ENCODE data around the gene FGF5.
"Not testable (repeated sequence)": the region's sequence is repeated elsewhere in the genome, so short reads cannot be mapped to it uniquely, and the experiment has no call there.

Gene FGF5

GRCh38 chr4:80254114-80254513, 12.3 kb upstream of the FGF5 start:
- DNase-seq, result no peak

- no peak for DNase-seq
These were observed 11.0 kb upstream of the FGF5 start for GRCh38 chr4:80255329-80256095.

- no peak for DNase-seq
These were observed 8.6 kb upstream of the FGF5 start for GRCh38 chr4:80257851-80258250.

GRCh38 chr4:80259012-80259411, 7.5 kb upstream of the FGF5 start:
- no peak for DNase-seq

- DNase-seq, result no peak
These were observed 6.6 kb upstream of the FGF5 start for GRCh38 chr4:80259817-80260216.

- no peak for DNase-seq
These were observed 4.4 kb upstream of the FGF5 start for GRCh38 chr4:80261989-80262600.

- no peak for DNase-seq
These were observed 2.7 kb upstream of the FGF5 start for GRCh38 chr4:80263541-80264351.

- DNase-seq, result no peak
These were observed 2.2 kb upstream of the FGF5 start for GRCh38 chr4:80264352-80264647.

GRCh38 chr4:80264825-80265224, 1.6 kb upstream of the FGF5 start:
- no peak for DNase-seq

- DNase-seq, result no peak
These were observed 752 bp upstream of the FGF5 start for GRCh38 chr4:80265571-80266252.

- DNase-seq, result peak in 1 of 2 experiments; percentile 18
These were observed 477 bp downstream of the FGF5 start for GRCh38 chr4:80266902-80267380.

- DNase-seq, result no peak
These were observed 1.8 kb downstream of the FGF5 start for GRCh38 chr4:80268081-80268823.

- DNase-seq, result no peak
These were observed 2.5 kb downstream of the FGF5 start for GRCh38 chr4:80268936-80269335.

- no peak for DNase-seq
These were observed 3.9 kb downstream of the FGF5 start for GRCh38 chr4:80270321-80270720.

GRCh38 chr4:80270868-80271267, 4.4 kb downstream of the FGF5 start:
- no peak for DNase-seq

GRCh38 chr4:80271801-80272200, 5.3 kb downstream of the FGF5 start:
- DNase-seq, result no peak

- no peak for DNase-seq
These were observed 10.5 kb downstream of the FGF5 start for GRCh38 chr4:80276931-80277330.

- DNase-seq, result no peak
These were observed 13.3 kb downstream of the FGF5 start for GRCh38 chr4:80279751-80280150.

GRCh38 chr4:80286451-80286850, 20.0 kb downstream of the FGF5 start:
- DNase-seq, result no peak

- DNase-seq, result not testable (repeated sequence)
These were observed 24.2 kb downstream of the FGF5 start for GRCh38 chr4:80290665-80291064.

GRCh38 chr4:80294206-80294605, 27.7 kb downstream of the FGF5 start:
- no peak for DNase-seq

- DNase-seq, result no peak
These were observed 28.9 kb downstream of the FGF5 start for GRCh38 chr4:80295336-80295735.

- no peak for DNase-seq
These were observed 29.4 kb downstream of the FGF5 start for GRCh38 chr4:80295826-80296225.
